Fibroblast of villous mesenchyme (primary cell): ENCODE measurements around the gene SPTA1. TPM values are rescaled to one million over a fixed set of nuclear protein-coding genes. Genes with fewer than 3 reads are reported as not detected.
"Not testable (repeated sequence)": the region's sequence is repeated elsewhere in the genome, so short reads cannot be mapped to it uniquely, and the experiment has no call there.

Experiments
- DNase-seq: peaks from one replicate; pipeline ENCODE4 v3.0.0-alpha.2; 2010; ENCODE audit warnings: low read depth
- H3K4me3 ChIP-seq: 2 replicates; pipeline ENCODE4 v1.5.1; 2011; ENCODE audit warnings: low read depth, mild to moderate bottlenecking, low read length
- CTCF ChIP-seq: IDR thresholded peaks from 2 replicates; pipeline ENCODE4 v1.5.1; 2012; ENCODE audit warnings: low read depth, mild to moderate bottlenecking, low read length; ENCODE audit not compliant: insufficient read depth
- total RNA-seq: library from RNA; depleted of rRNA; stranded (reverse); fragments of >200 nt; gene quantifications from 2 replicates; pipeline ENCODE4 v1.2.3, GENCODE V29; 2012

SPTA1 gene
- total RNA-seq, 1 donor = not detected

GRCh38 chr1:158706096-158706495 lies 19.6 kb upstream of the SPTA1 start:
- DNase-seq = no peak
- TF ChIP-seq CTCF = no peak
- no peak overlapping the region for H3K4me3 ChIP-seq

- TF ChIP-seq CTCF = no peak
- DNase-seq = no peak
- no peak within 1 kb of the TSS for H3K4me3 ChIP-seq
Measured at GRCh38 chr1:158700552-158700951, 14.0 kb upstream of the SPTA1 start, which contains the start of gene OR6K2. TSS of gene OR6K2 (minus strand) at chr1:158700652. CDS start at chr1:158700652, 0 bp downstream.

- DNase-seq = no peak
- TF ChIP-seq CTCF = no peak
Measured at GRCh38 chr1:158694596-158694995, 8.1 kb upstream of the SPTA1 start.

GRCh38 chr1:158692356-158692755 lies 5.8 kb upstream of the SPTA1 start:
- no peak for DNase-seq
- no peak for TF ChIP-seq CTCF
- H3K4me3 ChIP-seq = no peak overlapping the region

More at GRCh38 chr1:158694596-158694995, 8.1 kb upstream of the SPTA1 start:
- no peak overlapping the region for H3K4me3 ChIP-seq

- H3K4me3 ChIP-seq = no peak overlapping the region
- no peak for DNase-seq
- no peak for TF ChIP-seq CTCF
Measured at GRCh38 chr1:158691907-158692306, 5.4 kb upstream of the SPTA1 start.

GRCh38 chr1:158691149-158691548 lies 4.6 kb upstream of the SPTA1 start:
- DNase-seq, H3K4me3 ChIP-seq: not testable (repeated sequence)

- TF ChIP-seq CTCF = no peak
- DNase-seq = no peak
- no peak overlapping the region for H3K4me3 ChIP-seq
Measured at GRCh38 chr1:158689875-158690274, 3.4 kb upstream of the SPTA1 start.
